ENCODE data around the gene TRABD2B. TPM values are rescaled to one million over a fixed set of nuclear protein-coding genes. Genes with fewer than 3 reads are reported as not detected.

Gene TRABD2B
- total and polyA plus RNA-seq, 2 donors (not counting 1 experiment from before 2014, with no cell fraction given): under 0.01 TPM; not detected in 1

- no peaks in the 10 kb centered on the region for H3K27me3 ChIP-seq (ENCODE audit: control insufficient read depth, insufficient read depth, low read length)
- no peak overlapping the region for H3K4me3 ChIP-seq (replicated peaks in 1 of 4; ENCODE audit: control extremely low read depth in 1 of 4, insufficient read depth in 1 of 4, low read depth in 3 of 4, low read length in 4 of 4)
- no peaks in the 10 kb centered on the region for H3K36me3 ChIP-seq (ENCODE audit: control insufficient read depth, insufficient read depth, low read length)
- no peak overlapping the region for H3K27ac ChIP-seq (ENCODE audit: insufficient read depth, low read length)
- H3K9me3 ChIP-seq (ENCODE audit: control insufficient read depth, insufficient read depth, low read depth, low read length): no peaks in the 10 kb centered on the region
- TF ChIP-seq EZH2 (IDR thresholded peaks at IDR 0.05; ENCODE audit: low read length, missing control alignments) (no peak), CTCF (conservative IDR thresholded peaks at IDR 0.05 in 1 of 2, IDR thresholded peaks at IDR 0.05 in 1 of 2; ENCODE audit: low read depth in 1 of 2, low read length in 2 of 2) (no peak)
- no peak overlapping the region for H3K9ac ChIP-seq (ENCODE audit: insufficient read depth, low read length)
- no peak for DNase-seq (ENCODE audit: low read depth in 2 of 2)
- H2AFZ ChIP-seq (ENCODE audit: low read length): no peak overlapping the region
- H3K4me2 ChIP-seq (ENCODE audit: extremely low read depth, insufficient read depth, low read length): no peak overlapping the region
- H4K20me1 ChIP-seq (ENCODE audit: control insufficient read depth, extremely low read depth, insufficient read depth, low read length): no peaks in the 10 kb centered on the region
- no peaks in the 10 kb centered on the region for H3K4me1 ChIP-seq (ENCODE audit: control insufficient read depth, extremely low read depth, insufficient read depth, low read length)
- no peaks in the 10 kb centered on the region for H3K79me2 ChIP-seq (ENCODE audit: control insufficient read depth, insufficient read depth, low read length)
Measured at GRCh38 chr1:47814612-47815395, 182.4 kb downstream of the TRABD2B start.

- no peak overlapping the region for H3K27ac ChIP-seq (ENCODE audit: insufficient read depth, low read length)
- H2AFZ ChIP-seq (ENCODE audit: low read length): no peak overlapping the region
- H4K20me1 ChIP-seq (ENCODE audit: control insufficient read depth, extremely low read depth, insufficient read depth, low read length): no peaks in the 10 kb centered on the region
- H3K27me3 ChIP-seq (ENCODE audit: control insufficient read depth, insufficient read depth, low read length): no peaks in the 10 kb centered on the region
- TF ChIP-seq CTCF (conservative IDR thresholded peaks at IDR 0.05 in 1 of 2, IDR thresholded peaks at IDR 0.05 in 1 of 2; ENCODE audit: low read depth in 1 of 2, low read length in 2 of 2) (no peak), EZH2 (IDR thresholded peaks at IDR 0.05; ENCODE audit: low read length, missing control alignments) (no peak)
- no peaks in the 10 kb centered on the region for H3K4me1 ChIP-seq (ENCODE audit: control insufficient read depth, extremely low read depth, insufficient read depth, low read length)
- H3K9me3 ChIP-seq (ENCODE audit: control insufficient read depth, insufficient read depth, low read depth, low read length): no peaks in the 10 kb centered on the region
- H3K4me3 ChIP-seq (replicated peaks in 1 of 4; ENCODE audit: control extremely low read depth in 1 of 4, insufficient read depth in 1 of 4, low read depth in 3 of 4, low read length in 4 of 4): no peak overlapping the region
- no peaks in the 10 kb centered on the region for H3K36me3 ChIP-seq (ENCODE audit: control insufficient read depth, insufficient read depth, low read length)
- no peak overlapping the region for H3K9ac ChIP-seq (ENCODE audit: insufficient read depth, low read length)
- H3K79me2 ChIP-seq (ENCODE audit: control insufficient read depth, insufficient read depth, low read length): no peaks in the 10 kb centered on the region
- no peak for DNase-seq (ENCODE audit: low read depth in 2 of 2)
- no peak overlapping the region for H3K4me2 ChIP-seq (ENCODE audit: extremely low read depth, insufficient read depth, low read length)
Measured at GRCh38 chr1:47813970-47814369, 183.2 kb downstream of the TRABD2B start.

- Histone ChIP-seq H3K36me3 (ENCODE audit: control insufficient read depth, insufficient read depth, low read length) (no peaks in the 10 kb centered on the region), H3K4me1 (ENCODE audit: control insufficient read depth, extremely low read depth, insufficient read depth, low read length) (no peaks in the 10 kb centered on the region), H3K27ac (ENCODE audit: insufficient read depth, low read length) (no peak overlapping the region), H3K9me3 (ENCODE audit: control insufficient read depth, insufficient read depth, low read depth, low read length) (no peaks in the 10 kb centered on the region), H3K9ac (ENCODE audit: insufficient read depth, low read length) (no peak overlapping the region), H4K20me1 (ENCODE audit: control insufficient read depth, extremely low read depth, insufficient read depth, low read length) (no peaks in the 10 kb centered on the region), H3K79me2 (ENCODE audit: control insufficient read depth, insufficient read depth, low read length) (no peaks in the 10 kb centered on the region), H3K4me2 (ENCODE audit: extremely low read depth, insufficient read depth, low read length) (no peak overlapping the region), H3K27me3 (ENCODE audit: control insufficient read depth, insufficient read depth, low read length) (no peaks in the 10 kb centered on the region), H3K4me3 (replicated peaks in 1 of 4; ENCODE audit: control extremely low read depth in 1 of 4, insufficient read depth in 1 of 4, low read depth in 3 of 4, low read length in 4 of 4) (no peak overlapping the region), H2AFZ (ENCODE audit: low read length) (no peak overlapping the region)
- no peak for TF ChIP-seq EZH2 (IDR thresholded peaks at IDR 0.05; ENCODE audit: low read length, missing control alignments)
- TF ChIP-seq CTCF (conservative IDR thresholded peaks at IDR 0.05 in 1 of 2, IDR thresholded peaks at IDR 0.05 in 1 of 2; ENCODE audit: low read depth in 1 of 2, low read length in 2 of 2): no peak
- DNase-seq (ENCODE audit: low read depth in 2 of 2): no peak
Measured at GRCh38 chr1:47812904-47813514, 184.2 kb downstream of the TRABD2B start.
